Activated B cell treated with CpG ODN at 0.5 μM for 24 hours (primary cell): ENCODE data around the gene ZNF385A. TPM values are rescaled to one million over a fixed set of nuclear protein-coding genes. Genes with fewer than 3 reads are reported as not detected.

Source experiments
- ATAC-seq: fragments of 200-7000 bp; cut with Tn5 transposase; one replicate; pipeline ENCODE4 v1.10.0; 2021; ENCODE audit warnings: low read depth, mild to moderate bottlenecking, moderate library complexity
- CTCF ChIA-PET: fragments of 350-600 bp; sonication (Branson Sonifier 250); formaldehyde crosslinking; loops from one replicate; lab custom pipeline; 2021; ENCODE audit warnings: antibody characterized with exemption; lab: Charles Lee
- POLR2A ChIA-PET: fragments of 350-600 bp; sonication (Branson Sonifier 250); formaldehyde crosslinking; loops from one replicate; lab custom pipeline; 2021; ENCODE audit warnings: antibody characterized with exemption; lab: Charles Lee
- DNase-seq: peaks from one replicate; pipeline ENCODE4 v3.0.0; 2022
- H3K27ac Mint-ChIP-seq: one replicate; pipeline ENCODE4 v1.8.0; 2020; ENCODE audit warnings: mixed read lengths
- H3K27me3 Mint-ChIP-seq: one replicate; pipeline ENCODE4 v1.8.0; 2021; ENCODE audit warnings: mixed read lengths
- H3K36me3 Mint-ChIP-seq: one replicate; pipeline ENCODE4 v1.8.0; 2021; ENCODE audit warnings: low read depth, mixed read lengths
- H3K4me1 Mint-ChIP-seq: one replicate; pipeline ENCODE4 v1.8.0; 2021; ENCODE audit warnings: mixed read lengths
- H3K4me3 Mint-ChIP-seq: one replicate; pipeline ENCODE4 v1.8.0; 2020; ENCODE audit warnings: mild to moderate bottlenecking, mixed read lengths
- H3K9me3 Mint-ChIP-seq: one replicate; pipeline ENCODE4 v1.8.0; 2020; ENCODE audit warnings: mixed read lengths
- intact Hi-C: fragments of 100-400 bp; cut with micrococcal nuclease; formaldehyde crosslinking; loops from one replicate; pipeline ENCODE4 v1.15.1; 2024
- total RNA-seq: library from RNA; stranded (reverse); gene quantifications from 2 replicates; pipeline ENCODE4 v1.2.3, GENCODE V29; 2022
- TF ChIP-seq, protein P1 (sequence below): fragments of 200-600 bp; IDR thresholded peaks from one replicate; pipeline ENCODE4 v1.8.0; 2022; ENCODE audit warnings: antibody characterized with exemption, mild to moderate bottlenecking

Gene ZNF385A
- total RNA-seq, 1 donor from 2014 or later, result 5.0 TPM

DNA sequence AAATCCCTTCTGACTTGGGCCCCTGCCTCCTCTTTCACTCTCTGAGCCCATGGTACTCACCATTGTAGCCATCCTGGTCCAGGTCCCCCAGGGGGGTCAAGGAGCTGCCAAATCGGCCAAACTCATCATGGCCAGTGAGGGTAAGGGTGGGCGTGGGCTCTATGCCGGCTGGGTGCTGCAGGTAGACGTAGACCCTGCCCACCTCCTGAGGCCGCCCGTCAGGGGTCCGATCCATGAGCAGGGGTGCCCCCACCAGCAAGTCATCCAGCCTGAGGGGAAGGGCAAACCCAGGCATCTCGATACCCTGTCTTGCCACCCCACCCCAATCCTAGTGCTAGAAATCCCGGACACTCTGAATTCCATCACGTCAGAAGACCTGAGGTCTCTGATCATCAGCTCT is 20.6 kb upstream of the ZNF385A start:
- ATAC-seq (no peak), DNase-seq (no peak)
- Mint-ChIP-seq H3K27ac (no peak overlapping the region), H3K27me3 (no peaks in the 10 kb centered on the region), H3K36me3 (no peaks in the 10 kb centered on the region), H3K4me1 (peaks cover 9% of the 10 kb centered on the region), H3K9me3 (no peaks in the 10 kb centered on the region), H3K4me3 (no peak overlapping the region)
- intact Hi-C loops, result no loop called here
- TF ChIP-seq, protein P1, sequence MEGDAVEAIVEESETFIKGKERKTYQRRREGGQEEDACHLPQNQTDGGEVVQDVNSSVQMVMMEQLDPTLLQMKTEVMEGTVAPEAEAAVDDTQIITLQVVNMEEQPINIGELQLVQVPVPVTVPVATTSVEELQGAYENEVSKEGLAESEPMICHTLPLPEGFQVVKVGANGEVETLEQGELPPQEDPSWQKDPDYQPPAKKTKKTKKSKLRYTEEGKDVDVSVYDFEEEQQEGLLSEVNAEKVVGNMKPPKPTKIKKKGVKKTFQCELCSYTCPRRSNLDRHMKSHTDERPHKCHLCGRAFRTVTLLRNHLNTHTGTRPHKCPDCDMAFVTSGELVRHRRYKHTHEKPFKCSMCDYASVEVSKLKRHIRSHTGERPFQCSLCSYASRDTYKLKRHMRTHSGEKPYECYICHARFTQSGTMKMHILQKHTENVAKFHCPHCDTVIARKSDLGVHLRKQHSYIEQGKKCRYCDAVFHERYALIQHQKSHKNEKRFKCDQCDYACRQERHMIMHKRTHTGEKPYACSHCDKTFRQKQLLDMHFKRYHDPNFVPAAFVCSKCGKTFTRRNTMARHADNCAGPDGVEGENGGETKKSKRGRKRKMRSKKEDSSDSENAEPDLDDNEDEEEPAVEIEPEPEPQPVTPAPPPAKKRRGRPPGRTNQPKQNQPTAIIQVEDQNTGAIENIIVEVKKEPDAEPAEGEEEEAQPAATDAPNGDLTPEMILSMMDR, result no peak
- POLR2A ChIA-PET, result no interaction called here
- CTCF ChIA-PET, result interaction anchor here (1.4 to 11.5 kb wide), 4 partner anchors 8 to 37 kb away, joined by 3 to 361 read pairs (median 76); no protein-coding TSS in a partner anchor

DNA sequence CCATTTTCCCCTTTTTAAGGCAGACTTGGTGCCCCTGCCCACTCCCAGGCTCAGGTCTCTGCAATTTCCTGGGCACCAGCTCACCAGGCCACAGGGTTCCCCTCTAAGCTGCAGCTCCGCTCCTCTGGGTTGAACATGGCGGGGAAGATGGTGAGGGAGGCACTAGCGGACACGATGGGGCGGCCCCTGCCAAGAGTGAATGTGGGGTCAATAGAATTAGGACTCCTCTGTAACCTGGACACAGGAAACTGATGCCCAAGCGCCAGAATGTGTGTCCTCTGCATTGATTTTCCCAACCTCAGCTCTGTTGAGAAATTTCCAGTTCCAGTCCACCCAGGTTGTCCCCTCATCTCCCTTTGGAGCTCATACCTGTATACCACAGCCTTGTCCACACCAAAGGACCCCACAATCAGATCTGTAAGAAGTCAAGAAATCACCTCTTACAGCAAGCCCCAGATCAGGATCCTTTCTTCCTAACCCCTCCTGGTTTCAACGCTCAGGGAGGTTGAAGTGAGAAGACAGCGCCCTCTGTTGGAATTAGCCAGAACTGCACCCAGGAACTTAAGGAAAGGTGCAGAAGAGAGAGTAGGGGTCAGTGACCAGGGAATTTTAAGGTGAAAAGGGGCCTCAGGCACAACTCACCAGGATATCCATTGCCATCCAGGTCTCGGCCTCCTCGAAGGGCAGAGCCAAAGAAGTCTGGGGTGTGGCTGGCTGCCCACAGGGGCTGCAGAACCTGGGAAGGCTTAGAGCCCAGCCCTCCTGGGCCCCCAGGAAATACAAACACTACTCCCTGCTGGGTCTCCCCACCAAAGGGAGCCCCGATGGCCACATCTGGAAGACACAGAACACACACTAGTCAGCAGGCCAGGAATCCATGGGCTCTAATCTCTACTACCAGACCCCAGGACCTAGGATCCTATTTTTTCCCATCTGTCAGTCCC is 19.8 kb upstream of the ZNF385A start:
- Mint-ChIP-seq H3K36me3 (no peaks in the 10 kb centered on the region), H3K4me1 (peaks cover 9% of the 10 kb centered on the region), H3K9me3 (no peaks in the 10 kb centered on the region), H3K27ac (no peak overlapping the region), H3K27me3 (no peaks in the 10 kb centered on the region), H3K4me3 (no peak overlapping the region)
- intact Hi-C loops, result no loop called here
- ChIA-PET POLR2A (no interaction called here), CTCF (interaction anchor here (0.8 to 11.5 kb wide), 9 partner anchors 8 to 62 kb away, joined by 3 to 361 read pairs (median 4); no protein-coding TSS in a partner anchor)
- TF ChIP-seq, protein P1, result peak; percentile 74
- ATAC-seq (peak; percentile 45), DNase-seq (no peak)

DNA sequence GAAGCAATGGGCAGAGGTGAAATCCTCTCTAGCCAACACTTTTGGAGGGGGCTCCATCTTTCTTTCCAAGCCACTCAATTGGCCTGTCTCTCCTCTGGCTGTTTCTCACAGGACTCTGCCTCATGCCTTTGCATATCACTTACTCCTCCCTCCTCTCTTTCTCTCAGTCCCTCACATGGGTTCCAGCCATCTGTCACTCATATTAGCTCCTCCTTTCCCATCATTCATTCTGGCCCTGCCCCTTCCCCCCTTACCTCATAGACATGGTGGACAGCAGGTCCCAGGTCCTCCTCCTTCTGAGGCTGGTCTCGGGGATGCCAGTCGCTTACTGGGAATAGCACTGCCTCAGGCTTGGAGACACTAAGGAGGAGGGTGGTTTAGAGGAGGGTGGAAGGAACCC is 16.6 kb upstream of the ZNF385A start:
- H3K27ac Mint-ChIP-seq, result no peak overlapping the region

DNA sequence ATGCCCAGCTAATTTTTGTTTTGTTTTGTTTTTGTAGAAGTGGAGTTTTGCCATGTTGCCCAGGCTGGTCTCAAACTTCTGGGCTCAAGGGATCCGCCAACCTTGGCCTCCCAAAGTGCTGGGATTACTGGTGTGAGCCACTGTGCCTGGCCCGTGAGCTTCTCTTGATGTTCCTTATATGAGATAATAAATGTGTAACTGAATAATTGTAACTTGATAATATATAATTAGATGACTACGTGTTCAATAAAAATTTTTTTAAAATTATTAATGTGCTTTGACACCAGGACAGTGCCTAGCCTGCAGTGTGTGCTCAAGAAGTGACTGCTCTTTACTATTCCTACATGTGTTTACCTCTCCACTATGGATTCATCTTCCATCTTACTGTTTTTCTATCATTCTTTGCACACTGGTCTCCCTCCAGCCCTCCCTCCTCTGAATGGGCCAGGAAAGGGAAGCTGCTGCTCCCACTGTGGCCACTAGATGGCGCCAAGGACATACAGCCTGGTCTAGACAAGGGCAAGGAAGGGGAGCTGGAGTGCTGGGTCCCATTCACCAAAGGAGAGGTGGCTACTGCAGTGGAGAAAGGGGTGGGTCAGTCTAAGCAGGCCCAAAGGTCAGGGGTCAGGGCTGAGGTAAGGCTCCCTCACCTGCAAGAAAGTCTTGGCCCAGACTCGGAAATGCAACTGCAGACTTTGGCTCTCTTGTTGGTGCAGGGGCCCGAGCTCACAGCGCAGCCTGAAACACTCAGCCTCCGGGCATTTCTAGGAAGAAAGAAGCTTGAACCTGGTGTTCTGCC is 14.7 kb upstream of the ZNF385A start:
- POLR2A ChIA-PET, result interaction anchor here (1.0 to 1.6 kb wide), 4 partner anchors 12 to 150 kb away, joined by 3 to 7 read pairs (median 4); partner anchors contain the start of gene PDE1B
- H3K4me1 Mint-ChIP-seq, result peaks cover 2% of the 10 kb centered on the region
- CTCF ChIA-PET, result interaction anchor here (0.6 to 11.5 kb wide), 27 partner anchors 8 to 173 kb away, joined by 3 to 361 read pairs (median 4); partner anchors contain the start of gene ZNF385A
- intact Hi-C loops, result loop anchor here (1.0 to 10.0 kb wide), 5 partner anchors 14 to 674 kb away; partner anchors contain the start of genes CALCOCO1, HOXC8 and HOXC9
- no peaks in the 10 kb centered on the region for H3K27me3 Mint-ChIP-seq
- H3K36me3 Mint-ChIP-seq, result no peaks in the 10 kb centered on the region
- ATAC-seq (peak; percentile 99), DNase-seq (peak; percentile 79)
- H3K27ac Mint-ChIP-seq, result no peak overlapping the region
- H3K9me3 Mint-ChIP-seq, result no peaks in the 10 kb centered on the region
- no peak overlapping the region for H3K4me3 Mint-ChIP-seq
- TF ChIP-seq, protein P1, result peak; percentile 59

More for the DNA sequence above, 16.6 kb upstream of the ZNF385A start:
- TF ChIP-seq, protein P1, result no peak
- ATAC-seq (no peak), DNase-seq (no peak)
- intact Hi-C loops, result no loop called here
- Mint-ChIP-seq H3K36me3 (no peaks in the 10 kb centered on the region), H3K27me3 (no peaks in the 10 kb centered on the region), H3K4me1 (peaks cover 4% of the 10 kb centered on the region), H3K9me3 (no peaks in the 10 kb centered on the region), H3K4me3 (no peak overlapping the region)
- POLR2A ChIA-PET, result no interaction called here
- CTCF ChIA-PET, result interaction anchor here (2.0 to 11.5 kb wide), 5 partner anchors 12 to 41 kb away, joined by 15 to 361 read pairs (median 30); no protein-coding TSS in a partner anchor
